Prostate gland (tissue), 2 donors: Measurements from ENCODE around the gene KCNAB1. TPM values are rescaled to one million over a fixed set of nuclear protein-coding genes. Genes with fewer than 3 reads are reported as not detected.

ENCODE experiments used
- DNase-seq: peaks from one replicate; pipeline ENCODE4 v3.0.0-alpha.2; 2019; ENCODE audit warnings: low spot score
- H3K27ac ChIP-seq, 2 donors: fragments of 200-600 bp; sonication (generic); 2 replicates each; pipeline ENCODE4 v1.5.1; 2017 to 2019
- H3K27me3 ChIP-seq: fragments of 200-600 bp; sonication (generic); replicated peaks from 2 replicates; pipeline ENCODE4 v1.5.1; 2019; ENCODE audit not compliant: insufficient read depth
- H3K36me3 ChIP-seq, 2 donors: fragments of 200-600 bp; sonication (generic); 1 replicate in 1 of 2; 2 replicates in 1 of 2; pipeline versions ENCODE4 v1.5.1 to v1.8.1; 2017 to 2019
- H3K4me1 ChIP-seq: fragments of 200-600 bp; sonication (generic); replicated peaks from 2 replicates; pipeline ENCODE4 v1.5.1; 2019
- H3K4me3 ChIP-seq, 2 donors: fragments of 200-600 bp; sonication (generic); 2 replicates each; pipeline ENCODE4 v1.5.1; 2017 to 2019
- H3K9me3 ChIP-seq: fragments of 200-600 bp; sonication (generic); 2 replicates; pipeline ENCODE4 v1.5.1; 2017
- CTCF ChIP-seq, 4 experiments: fragments of 200-600 bp in 2 of 4; fragments of 450-650 bp in 2 of 4; sonication (generic) in 2 of 4; IDR thresholded peaks; 1 replicate in 3 of 4; 2 replicates in 1 of 4; pipeline ENCODE4 v1.5.1; 2016 to 2019; ENCODE audit warnings: antibody characterized with exemption in 4 of 4, mild to moderate bottlenecking in 2 of 4, moderate library complexity in 2 of 4
- POLR2A ChIP-seq: fragments of 450-650 bp; IDR thresholded peaks from one replicate; pipeline ENCODE4 v1.6.1; 2016; ENCODE audit warnings: antibody characterized with exemption, mild to moderate bottlenecking
- POLR2AphosphoS5 ChIP-seq: sonication (generic); formaldehyde crosslinking; IDR thresholded peaks from one replicate; pipeline ENCODE4 v1.6.1; 2017; ENCODE audit warnings: antibody characterized with exemption
- WGBS: methylation state at CpG from one replicate; pipeline ENCODE4 v1.1.5; 2018; 5-methylcytosine and 5-hydroxymethylcytosine counted together
- intact Hi-C: fragments of 100-400 bp; cut with DNase I; formaldehyde crosslinking; loops from one replicate; pipeline ENCODE4 v1.14.2; 2022
- total RNA-seq, 2 donors: library from RNA; depleted of rRNA; stranded (reverse); fragments of >200 nt; gene quantifications; one replicate each; pipeline ENCODE4 v1.1.0, GENCODE V29; 2016

Gene KCNAB1
- total RNA-seq, 2 donors from 2014 or later: 5.2 to 9.5 TPM

GRCh38 chr3:156377718-156378117 lies 257.3 kb downstream of the KCNAB1 start:
- intact Hi-C loops: no loop called here
- Histone ChIP-seq H3K4me1 (no peaks in the 10 kb centered on the region), H3K9me3 (no peaks in the 10 kb centered on the region), H3K4me3 (no peak overlapping the region), H3K27ac (no peak overlapping the region), H3K27me3 (no peaks in the 10 kb centered on the region), H3K36me3 (no peaks in the 10 kb centered on the region)
- no peak for DNase-seq
- 76% methylated on average over 7 of the region's 7 CpGs for WGBS
- TF ChIP-seq POLR2A (no peak), CTCF (IDR thresholded peaks at IDR 0.05) (no peak), POLR2AphosphoS5 (no peak)

DNA sequence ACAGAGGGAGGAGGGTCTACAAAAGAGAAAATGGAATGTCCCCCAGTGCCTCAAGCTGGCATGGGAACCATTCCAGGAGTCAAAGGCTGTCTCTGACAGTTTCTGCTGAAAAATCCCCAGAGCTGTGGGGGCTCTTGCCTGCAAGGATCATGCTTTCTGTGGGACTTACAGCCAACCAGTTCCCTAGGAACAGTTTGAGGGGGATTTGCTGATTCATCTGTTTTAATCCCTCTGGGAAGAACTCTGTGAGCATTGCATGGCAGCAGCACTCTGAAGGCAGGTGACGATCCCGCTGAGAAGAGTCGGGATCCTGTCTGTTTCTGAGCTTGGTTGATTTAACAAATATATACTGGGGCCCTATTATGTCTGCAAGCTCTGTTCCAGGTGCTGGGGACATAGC lies 258.5 kb downstream of the KCNAB1 start:
- Histone ChIP-seq H3K4me3 (no peak overlapping the region), H3K27me3 (no peaks in the 10 kb centered on the region), H3K27ac (no peak overlapping the region), H3K36me3 (no peaks in the 10 kb centered on the region), H3K4me1 (no peaks in the 10 kb centered on the region), H3K9me3 (no peaks in the 10 kb centered on the region)
- no peak for TF ChIP-seq POLR2A
- TF ChIP-seq CTCF (IDR thresholded peaks at IDR 0.05): no peak
- no peak for TF ChIP-seq POLR2AphosphoS5
- no peak for DNase-seq
- intact Hi-C loops: no loop called here
- WGBS: 94% methylated on average over 3 of the region's 3 CpGs

GRCh38 chr3:156379327-156379726 lies 258.9 kb downstream of the KCNAB1 start:
- H3K4me1 ChIP-seq: no peaks in the 10 kb centered on the region
- no peaks in the 10 kb centered on the region for H3K9me3 ChIP-seq
- no peak for TF ChIP-seq CTCF (IDR thresholded peaks at IDR 0.05)
- no peak for TF ChIP-seq POLR2AphosphoS5
- no peak for TF ChIP-seq POLR2A
- intact Hi-C loops: no loop called here
- no peak for DNase-seq
- H3K27ac ChIP-seq: no peak overlapping the region
- no peak overlapping the region for H3K4me3 ChIP-seq
- H3K27me3 ChIP-seq: no peaks in the 10 kb centered on the region
- no peaks in the 10 kb centered on the region for H3K36me3 ChIP-seq
- 93% methylated on average over 1 of the region's 1 CpG for WGBS

GRCh38 chr3:156381253-156381652 lies 260.9 kb downstream of the KCNAB1 start:
- no peaks in the 10 kb centered on the region for H3K4me1 ChIP-seq
- H3K27me3 ChIP-seq: no peaks in the 10 kb centered on the region
- no peak overlapping the region for H3K27ac ChIP-seq
- 89% methylated on average over 1 of the region's 1 CpG for WGBS
- no peak for DNase-seq
- intact Hi-C loops: no loop called here
- H3K9me3 ChIP-seq: no peaks in the 10 kb centered on the region
- no peak overlapping the region for H3K4me3 ChIP-seq
- no peak for TF ChIP-seq POLR2A
- no peak for TF ChIP-seq CTCF (IDR thresholded peaks at IDR 0.05)
- no peak for TF ChIP-seq POLR2AphosphoS5
- H3K36me3 ChIP-seq: no peaks in the 10 kb centered on the region

GRCh38 chr3:156382458-156383346 lies 262.3 kb downstream of the KCNAB1 start:
- TF ChIP-seq CTCF (IDR thresholded peaks at IDR 0.05) (peak in 1 of 4 experiments; percentile 14), POLR2AphosphoS5 (no peak), POLR2A (no peak)
- no peaks in the 10 kb centered on the region for H3K27me3 ChIP-seq
- H3K27ac ChIP-seq: no peak overlapping the region
- no peaks in the 10 kb centered on the region for H3K36me3 ChIP-seq
- H3K9me3 ChIP-seq: no peaks in the 10 kb centered on the region
- intact Hi-C loops: no loop called here
- H3K4me1 ChIP-seq: no peaks in the 10 kb centered on the region
- no peak overlapping the region for H3K4me3 ChIP-seq
- no peak for DNase-seq
- 85% methylated on average over 9 of the region's 9 CpGs for WGBS
